HG03108 (cell line): Measurements from ENCODE around the gene FGFR2.

Experiments
- ATAC-seq: cut with Tn5 transposase; IDR thresholded peaks from one replicate; pipeline ENCODE4 v1.9.1; 2021; ENCODE audit warnings: moderate library complexity; ENCODE audit not compliant: unreplicated experiment

The FGFR2 gene

GRCh38 chr10:121500701-121501332, 97.4 kb downstream of the FGFR2 start:
- no peak for ATAC-seq

- ATAC-seq = no peak
These were observed 100.5 kb downstream of the FGFR2 start for GRCh38 chr10:121497513-121498470.

- no peak for ATAC-seq
These were observed 102.5 kb downstream of the FGFR2 start for GRCh38 chr10:121495719-121496118.

- ATAC-seq = no peak
These were observed 103.9 kb downstream of the FGFR2 start for GRCh38 chr10:121494296-121494695.

GRCh38 chr10:121493521-121493920, 104.7 kb downstream of the FGFR2 start:
- ATAC-seq = no peak

- ATAC-seq = no peak
These were observed 107.2 kb downstream of the FGFR2 start for GRCh38 chr10:121490871-121491519.

GRCh38 chr10:121485436-121486139, 112.7 kb downstream of the FGFR2 start:
- ATAC-seq = no peak

GRCh38 chr10:121484816-121485215, 113.4 kb downstream of the FGFR2 start:
- ATAC-seq = no peak

GRCh38 chr10:121484401-121484800, 113.8 kb downstream of the FGFR2 start:
- ATAC-seq = no peak

GRCh38 chr10:121481180-121481579, 117.1 kb downstream of the FGFR2 start:
- ATAC-seq = no peak

- no peak for ATAC-seq
These were observed 119.7 kb downstream of the FGFR2 start for GRCh38 chr10:121478556-121478955.

- no peak for ATAC-seq
These were observed 128.2 kb downstream of the FGFR2 start for GRCh38 chr10:121469797-121470606.

- ATAC-seq = no peak
These were observed 129.5 kb downstream of the FGFR2 start for GRCh38 chr10:121468726-121469125.

GRCh38 chr10:121466424-121466823, 131.8 kb downstream of the FGFR2 start:
- no peak for ATAC-seq

- ATAC-seq = no peak
These were observed 133.0 kb downstream of the FGFR2 start for GRCh38 chr10:121465215-121465614.

GRCh38 chr10:121464517-121464916, 133.7 kb downstream of the FGFR2 start:
- no peak for ATAC-seq

- no peak for ATAC-seq
These were observed 135.3 kb downstream of the FGFR2 start for GRCh38 chr10:121462955-121463354.

GRCh38 chr10:121462281-121462680, 136.0 kb downstream of the FGFR2 start:
- ATAC-seq = no peak

GRCh38 chr10:121461307-121461706, 136.9 kb downstream of the FGFR2 start:
- no peak for ATAC-seq

- ATAC-seq = no peak
These were observed 137.5 kb downstream of the FGFR2 start for GRCh38 chr10:121460733-121461132.
